NCI-H774 (cell line): ENCODE results near the gene IL15.
"Not testable (repeated sequence)": the region's sequence is repeated elsewhere in the genome, so short reads cannot be mapped to it uniquely, and the experiment has no call there.

ENCODE experiments used
- DNase-seq: peaks from one replicate; lab custom pipeline; 2025; lab: John Stamatoyannopoulos, UW

Gene IL15

GRCh38 chr4:141702472-141703182, 66.2 kb downstream of the IL15 start:
- DNase-seq, result no peak

- no peak for DNase-seq
Observed at GRCh38 chr4:141703497-141703896, 67.1 kb downstream of the IL15 start.

GRCh38 chr4:141705048-141705746, 68.8 kb downstream of the IL15 start:
- no peak for DNase-seq

- no peak for DNase-seq
Observed at GRCh38 chr4:141705747-141706377, 69.5 kb downstream of the IL15 start.

- no peak for DNase-seq
Observed at GRCh38 chr4:141706445-141706844, 70.1 kb downstream of the IL15 start.

GRCh38 chr4:141711211-141711610, 74.8 kb downstream of the IL15 start:
- no peak for DNase-seq

- DNase-seq, result no peak
Observed at GRCh38 chr4:141713185-141713584, 76.8 kb downstream of the IL15 start.

GRCh38 chr4:141713771-141714445, 77.5 kb downstream of the IL15 start:
- DNase-seq, result no peak

GRCh38 chr4:141719585-141719984, 83.2 kb downstream of the IL15 start:
- no peak for DNase-seq

GRCh38 chr4:141721174-141721573, 84.8 kb downstream of the IL15 start:
- no peak for DNase-seq

- DNase-seq, result no peak
Observed at GRCh38 chr4:141724646-141725045, 88.3 kb downstream of the IL15 start.

- no peak for DNase-seq
Observed at GRCh38 chr4:141727420-141727819, 91.0 kb downstream of the IL15 start.

- DNase-seq, result no peak
Observed at GRCh38 chr4:141730805-141731204, 94.4 kb downstream of the IL15 start.

- no peak for DNase-seq
Observed at GRCh38 chr4:141731481-141731880, 95.1 kb downstream of the IL15 start.

GRCh38 chr4:141739636-141740035, 103.3 kb downstream of the IL15 start:
- no peak for DNase-seq

GRCh38 chr4:141746026-141746425, 109.6 kb downstream of the IL15 start:
- DNase-seq, result no peak

- DNase-seq, result not testable (repeated sequence)
Observed at GRCh38 chr4:141751806-141752205, 115.4 kb downstream of the IL15 start.

GRCh38 chr4:141757287-141757686, 120.9 kb downstream of the IL15 start:
- DNase-seq, result no peak

GRCh38 chr4:141759796-141760425, 123.5 kb downstream of the IL15 start:
- no peak for DNase-seq

GRCh38 chr4:141761926-141762325, 125.5 kb downstream of the IL15 start:
- DNase-seq, result no peak

GRCh38 chr4:141763374-141763773, 127.0 kb downstream of the IL15 start:
- DNase-seq, result no peak

GRCh38 chr4:141768954-141769353, 132.6 kb downstream of the IL15 start:
- no peak for DNase-seq
